H54 (cell line): ENCODE measurements around the gene AFP.

Experiments
- DNase-seq: peaks from one replicate; pipeline ENCODE4 v3.0.0; 2011; ENCODE audit warnings: low spot score, mixed read lengths; ENCODE audit not compliant: insufficient read length
- FAIRE-seq: peaks from 3 replicates; lab custom pipeline; 2011; peaks lifted over from hg19 to GRCh38; lab: Jason Lieb, UNC
- POLR2A ChIP-seq: IDR thresholded peaks from 2 replicates; pipeline ENCODE4 v1.6.1; 2011; ENCODE audit warnings: low read depth, mild to moderate bottlenecking, low read length

AFP gene

GRCh38 chr4:73481358-73481757 is 45.3 kb downstream of the AFP start, which contains the start of gene AFM:
AFM (plus strand) TSS chr4:73481745; CDS start chr4:73481776, 31 bp downstream.
- no peak for FAIRE-seq
- DNase-seq, result no peak
- TF ChIP-seq POLR2A, result no peak

- DNase-seq, result no peak
- FAIRE-seq, result no peak
- TF ChIP-seq POLR2A, result no peak
Measured at GRCh38 chr4:73485085-73485484, 49.1 kb downstream of the AFP start.

DNA sequence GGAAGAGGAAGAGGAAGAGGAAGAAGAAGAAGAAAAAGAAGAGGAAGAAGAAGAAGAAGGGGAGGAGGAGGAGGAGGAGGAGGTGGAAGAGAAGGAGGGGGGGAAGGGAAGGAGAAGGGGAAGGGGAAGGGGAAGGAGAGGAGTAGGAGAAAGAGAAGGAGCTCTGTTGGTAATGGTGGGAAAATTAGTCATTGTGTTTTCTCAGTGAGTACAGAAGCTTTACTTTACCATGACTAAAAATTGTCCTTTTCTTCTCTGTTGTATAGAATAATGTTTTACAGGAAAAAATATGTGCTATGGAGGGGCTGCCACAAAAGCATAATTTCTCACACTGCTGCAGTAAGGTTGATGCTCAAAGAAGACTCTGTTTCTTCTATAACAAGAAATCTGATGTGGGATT is 49.6 kb downstream of the AFP start:
- no peak for TF ChIP-seq POLR2A
- no peak for DNase-seq
- FAIRE-seq, result no peak

- DNase-seq, result no peak
- no peak for TF ChIP-seq POLR2A
- no peak for FAIRE-seq
Measured at GRCh38 chr4:73486497-73486896, 50.5 kb downstream of the AFP start.

DNA sequence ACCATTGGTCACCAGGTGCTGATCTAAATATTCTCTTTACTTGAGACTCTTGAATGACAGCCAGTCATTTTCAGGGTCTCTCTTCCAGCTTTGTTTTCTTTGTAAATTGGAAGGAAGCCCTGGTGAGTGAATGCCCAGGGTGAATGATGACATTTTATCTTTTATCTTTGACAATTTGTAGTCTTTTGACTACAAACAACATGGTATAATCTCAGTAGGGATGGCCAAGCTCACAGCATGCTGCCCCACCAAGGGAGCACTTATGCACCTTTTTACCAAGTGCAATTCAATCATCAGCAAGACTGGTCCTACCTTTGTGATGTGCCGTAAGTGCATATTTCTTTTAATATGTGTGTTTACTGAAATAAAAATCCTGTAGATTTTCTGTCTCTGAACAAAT is 51.2 kb downstream of the AFP start:
- no peak for FAIRE-seq
- no peak for DNase-seq
- TF ChIP-seq POLR2A, result no peak

- no peak for TF ChIP-seq POLR2A
- DNase-seq, result no peak
- FAIRE-seq, result no peak
Measured at GRCh38 chr4:73499996-73500765, 64.2 kb downstream of the AFP start.

- no peak for TF ChIP-seq POLR2A
- no peak for DNase-seq
- FAIRE-seq, result no peak
Measured at GRCh38 chr4:73501664-73502265, 65.7 kb downstream of the AFP start.

- DNase-seq, result no peak
- FAIRE-seq, result no peak
Measured at GRCh38 chr4:73505567-73505966, 69.5 kb downstream of the AFP start.

More at GRCh38 chr4:73505567-73505966, 69.5 kb downstream of the AFP start:
- TF ChIP-seq POLR2A, result no peak
